Lower leg skin (tissue), 3 donors: Measurements from ENCODE around the gene PSMB3.

ENCODE experiments used
- CTCF ChIP-seq, 3 donors: fragments of 450-650 bp; IDR thresholded peaks; one replicate each; pipeline ENCODE4 v1.5.1; 2016; ENCODE audit warnings: antibody characterized with exemption in 3 of 3, mild to moderate bottlenecking in 3 of 3, moderate library complexity in 2 of 3
- POLR2A ChIP-seq, 2 donors: fragments of 450-650 bp; IDR thresholded peaks; one replicate each; pipeline ENCODE4 v1.6.1; 2016 to 2017; ENCODE audit warnings: antibody characterized with exemption in 2 of 2, mild to moderate bottlenecking in 1 of 2, moderate library complexity in 1 of 2

GRCh38 chr17:38743556-38744171 is 8.9 kb upstream of the PSMB3 start:
- TF ChIP-seq CTCF (IDR thresholded peaks at IDR 0.05) (no peak), POLR2A (IDR thresholded peaks at IDR 0.05) (no peak)
